GM06990 (cell line): ENCODE data around the gene OPRPN.

Experiments
- DNase-seq: peaks from one replicate; pipeline ENCODE4 v3.0.0-alpha.2; 2011; ENCODE audit not compliant: insufficient read length; ENCODE audit errors: extremely low read depth
- H3K27me3 ChIP-seq: replicated peaks from 2 replicates; pipeline ENCODE4 v1.6.0; 2011; ENCODE audit warnings: low read length; ENCODE audit not compliant: control insufficient read depth, insufficient read depth
- H3K36me3 ChIP-seq: 2 replicates; pipeline ENCODE4 v1.5.1; 2011; ENCODE audit warnings: low read length; ENCODE audit not compliant: control insufficient read depth, insufficient read depth
- H3K4me3 ChIP-seq: replicated peaks from 2 replicates; pipeline ENCODE4 v1.5.1; 2011; ENCODE audit warnings: low read depth, mild to moderate bottlenecking, control low read depth, low read length
- CTCF ChIP-seq: IDR thresholded peaks from 2 replicates; pipeline ENCODE4 v1.5.1; 2011; ENCODE audit warnings: low read length, control low read depth, mild to moderate bottlenecking, inconsistent platforms; ENCODE audit not compliant: insufficient read depth, poor library complexity, severe bottlenecking

Gene OPRPN

GRCh38 chr4:70397580-70397979 lies at the start of gene OPRPN:
OPRPN (plus strand) TSS chr4:70397940; CDS start chr4:70399286, 1,346 bp downstream.
- Histone ChIP-seq H3K36me3 (no peaks in the 10 kb centered on the region), H3K27me3 (no peaks in the 10 kb centered on the region), H3K4me3 (no peak within 1 kb of the TSS)
- no peak for TF ChIP-seq CTCF
- no peak for DNase-seq

- Histone ChIP-seq H3K4me3 (no peak overlapping the region), H3K36me3 (no peaks in the 10 kb centered on the region), H3K27me3 (no peaks in the 10 kb centered on the region)
- TF ChIP-seq CTCF: no peak
- no peak for DNase-seq
Observed at GRCh38 chr4:70356185-70356584, 41.6 kb upstream of the OPRPN start.

GRCh38 chr4:70359115-70359661 lies 38.6 kb upstream of the OPRPN start:
- DNase-seq: no peak

GRCh38 chr4:70360460-70360859 lies 37.3 kb upstream of the OPRPN start, which contains the start of gene SMR3A:
SMR3A (plus strand) TSS chr4:70360760; CDS start chr4:70362116, 1,356 bp downstream.
- no peak within 1 kb of the TSS for H3K4me3 ChIP-seq
- H3K36me3 ChIP-seq: no peaks in the 10 kb centered on the region
- H3K27me3 ChIP-seq: no peaks in the 10 kb centered on the region
- DNase-seq: no peak
- no peak for TF ChIP-seq CTCF

More at GRCh38 chr4:70359115-70359661, 38.6 kb upstream of the OPRPN start:
- Histone ChIP-seq H3K36me3 (no peaks in the 10 kb centered on the region), H3K27me3 (no peaks in the 10 kb centered on the region), H3K4me3 (no peak overlapping the region)
- no peak for TF ChIP-seq CTCF

GRCh38 chr4:70364002-70364401 lies 33.7 kb upstream of the OPRPN start:
- no peak for TF ChIP-seq CTCF
- Histone ChIP-seq H3K27me3 (no peaks in the 10 kb centered on the region), H3K4me3 (no peak overlapping the region), H3K36me3 (no peaks in the 10 kb centered on the region)
- DNase-seq: no peak

- Histone ChIP-seq H3K27me3 (no peaks in the 10 kb centered on the region), H3K36me3 (no peaks in the 10 kb centered on the region), H3K4me3 (no peak overlapping the region)
- TF ChIP-seq CTCF: no peak
- DNase-seq: no peak
Observed at GRCh38 chr4:70365479-70365878, 32.3 kb upstream of the OPRPN start.
